Right lobe of liver (tissue), 6 donors: Measurements from ENCODE around the gene LRRC4. TPM values are rescaled to one million over a fixed set of nuclear protein-coding genes. Genes with fewer than 3 reads are reported as not detected.

Experiments
- ATAC-seq, 4 donors: fragments of 200-7000 bp; cut with Tn5 transposase; one replicate each; pipeline ENCODE4 v1.9.1; 2020; ENCODE audit warnings: mild to moderate bottlenecking in 4 of 4, moderate library complexity in 4 of 4
- DNase-seq, 3 donors: peaks; one replicate each; pipeline ENCODE4 v3.0.0-alpha.2; 2020
- H3K27ac ChIP-seq, 3 donors: fragments of 200-600 bp; one replicate each; pipeline ENCODE4 v1.8.0; 2022
- H3K27me3 ChIP-seq, 2 donors: fragments of 200-600 bp; one replicate each; pipeline ENCODE4 v1.8.0; 2022
- H3K36me3 ChIP-seq, 4 donors: fragments of 200-600 bp; sonication (generic) in 1 of 4; one replicate each; pipeline versions ENCODE4 v1.5.1 to v1.8.0; 2017 to 2022; ENCODE audit warnings: control low read depth in 1 of 4
- H3K4me1 ChIP-seq, 4 donors: fragments of 200-600 bp; sonication (generic) in 1 of 4; one replicate each; pipeline versions ENCODE4 v1.5.1 to v1.8.0; 2017 to 2022; ENCODE audit warnings: control low read depth in 1 of 4
- H3K4me3 ChIP-seq, 3 donors: fragments of 200-600 bp; one replicate each; pipeline ENCODE4 v1.8.0; 2022
- H3K9me3 ChIP-seq, 4 donors: fragments of 200-600 bp; sonication (generic) in 1 of 4; one replicate each; pipeline versions ENCODE4 v1.5.1 to v1.8.0; 2017 to 2022; ENCODE audit warnings: control low read depth in 1 of 4
- POLR2A ChIP-seq: fragments of 450-650 bp; IDR thresholded peaks from one replicate; pipeline ENCODE4 v1.6.1; 2017; ENCODE audit warnings: antibody characterized with exemption, mild to moderate bottlenecking
- WGBS: methylation state at CpG from one replicate; pipeline ENCODE4 v1.1.6; 2018; ENCODE audit warnings: low coverage, low lambda C conversion rate; ENCODE audit not compliant: insufficient coverage; ENCODE audit errors: missing lambda C conversion rate; 5-methylcytosine and 5-hydroxymethylcytosine counted together
- intact Hi-C, 2 donors: fragments of 100-400 bp; cut with DNase I; formaldehyde crosslinking; loops; one replicate each; pipeline versions ENCODE4 v1.11.2 to v1.14.1; 2022
- total RNA-seq, 6 experiments: library from RNA; depleted of rRNA in 2 of 6; stranded (reverse); fragments of >200 nt in 2 of 6; fragmentation: NEBNext Ultra II Directional in 3 of 6; extraction: Animal tissue kit (Norgen Biotek cat#: 25700) in 3 of 6; gene quantifications; one replicate each; pipeline versions ENCODE4 v1.1.0 to v1.2.4, GENCODE V29; 2016 to 2023
- TF ChIP-seq, protein P1 (sequence below), 4 donors: fragments of 200-600 bp in 3 of 4; fragments of 450-650 bp in 1 of 4; IDR thresholded peaks; one replicate each; pipeline versions ENCODE4 v1.5.1 to v1.8.0; 2016 to 2022; ENCODE audit warnings: antibody characterized with exemption in 4 of 4, mild to moderate bottlenecking in 2 of 4
- donor health status: DM: no; HTN: yes; CAD: no.
- donor health status: DM: no; HTN: no; CAD: no.
- donor health status: DM: no; HTN: no; CAD: no.
- donor health status: DM: no; HTN: yes; CAD: no.
- donor health status: DM: no; HTN: yes; CAD: no.

LRRC4 gene
- total RNA-seq, 6 experiments from 2014 or later = 0.74 to 4.0 (median 2.5) TPM

- no peaks in the 10 kb centered on the region for H3K4me1 ChIP-seq
Measured at GRCh38 chr7:127979113-127979727, 52.0 kb downstream of the LRRC4 start.

DNA sequence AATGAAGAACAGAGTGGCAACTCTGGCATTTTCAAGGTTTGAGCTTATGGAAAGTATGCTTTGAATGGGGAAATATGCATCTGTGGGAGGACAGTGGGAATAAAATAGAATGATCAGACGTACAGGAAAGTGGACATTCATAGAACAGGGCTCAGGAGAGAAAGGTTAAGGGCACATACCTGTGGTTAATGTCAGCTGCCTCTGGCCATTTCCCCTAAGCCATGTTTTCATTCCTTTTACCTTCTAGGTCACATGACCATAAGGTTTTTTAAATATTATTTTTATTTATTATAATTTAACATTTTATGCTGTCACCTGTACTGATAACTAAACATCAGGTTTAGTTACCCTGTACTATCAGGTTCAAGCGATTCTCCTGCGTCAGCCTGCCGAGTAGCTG is 52.8 kb downstream of the LRRC4 start:
- no peak overlapping the region for H3K4me3 ChIP-seq
- H3K27ac ChIP-seq = no peak overlapping the region
- H3K9me3 ChIP-seq = no peaks in the 10 kb centered on the region
- no peaks in the 10 kb centered on the region for H3K27me3 ChIP-seq
- H3K4me1 ChIP-seq = no peaks in the 10 kb centered on the region
- no peak for ATAC-seq
- peaks cover 0 to 4% (median 0%) of the 10 kb centered on the region in 4 donors for H3K36me3 ChIP-seq
- 94% methylated on average over 4 of the region's 4 CpGs for WGBS
- intact Hi-C loops = no loop called here
- no peak for TF ChIP-seq POLR2A
- TF ChIP-seq, protein P1, sequence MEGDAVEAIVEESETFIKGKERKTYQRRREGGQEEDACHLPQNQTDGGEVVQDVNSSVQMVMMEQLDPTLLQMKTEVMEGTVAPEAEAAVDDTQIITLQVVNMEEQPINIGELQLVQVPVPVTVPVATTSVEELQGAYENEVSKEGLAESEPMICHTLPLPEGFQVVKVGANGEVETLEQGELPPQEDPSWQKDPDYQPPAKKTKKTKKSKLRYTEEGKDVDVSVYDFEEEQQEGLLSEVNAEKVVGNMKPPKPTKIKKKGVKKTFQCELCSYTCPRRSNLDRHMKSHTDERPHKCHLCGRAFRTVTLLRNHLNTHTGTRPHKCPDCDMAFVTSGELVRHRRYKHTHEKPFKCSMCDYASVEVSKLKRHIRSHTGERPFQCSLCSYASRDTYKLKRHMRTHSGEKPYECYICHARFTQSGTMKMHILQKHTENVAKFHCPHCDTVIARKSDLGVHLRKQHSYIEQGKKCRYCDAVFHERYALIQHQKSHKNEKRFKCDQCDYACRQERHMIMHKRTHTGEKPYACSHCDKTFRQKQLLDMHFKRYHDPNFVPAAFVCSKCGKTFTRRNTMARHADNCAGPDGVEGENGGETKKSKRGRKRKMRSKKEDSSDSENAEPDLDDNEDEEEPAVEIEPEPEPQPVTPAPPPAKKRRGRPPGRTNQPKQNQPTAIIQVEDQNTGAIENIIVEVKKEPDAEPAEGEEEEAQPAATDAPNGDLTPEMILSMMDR (IDR thresholded peaks at IDR 0.05) = no peak
- DNase-seq = no peak

More at GRCh38 chr7:127979113-127979727, 52.0 kb downstream of the LRRC4 start:
- WGBS = 92% methylated on average over 9 of the region's 9 CpGs
- no peak for DNase-seq
- peaks cover 0 to 4% (median 0%) of the 10 kb centered on the region in 4 donors for H3K36me3 ChIP-seq
- no peak for ATAC-seq
- no peaks in the 10 kb centered on the region for H3K27me3 ChIP-seq
- intact Hi-C loops = no loop called here
- no peaks in the 10 kb centered on the region for H3K9me3 ChIP-seq
- no peak for TF ChIP-seq POLR2A
- TF ChIP-seq, protein P1 (IDR thresholded peaks at IDR 0.05) = no peak
- no peak overlapping the region for H3K27ac ChIP-seq
- H3K4me3 ChIP-seq = no peak overlapping the region

Other genes with a start within 250 kb of the LRRC4 start
- gene LEP, start 209.8 kb upstream of the LRRC4 start, total RNA-seq = not detected